Stromal cell of bone marrow (primary cell): Measurements from ENCODE around the gene A4GNT.
"Not testable (repeated sequence)": the region's sequence is repeated elsewhere in the genome, so short reads cannot be mapped to it uniquely, and the experiment has no call there.

Source experiments
- DNase-seq: peaks from one replicate; pipeline ENCODE4 v3.0.0-alpha.2; 2012; ENCODE audit warnings: low read depth

A4GNT gene

GRCh38 chr3:138132239-138132638, at the start of gene A4GNT:
TSS of gene A4GNT (minus strand) at chr3:138132390. CDS start at chr3:138131256, 1,134 bp downstream.
- DNase-seq: no peak

GRCh38 chr3:138180375-138181029, 48.3 kb upstream of the A4GNT start:
- DNase-seq: no peak

- DNase-seq: peak; percentile 74
Measured at GRCh38 chr3:138174421-138175131, 42.4 kb upstream of the A4GNT start, which contains the start of gene DBR1. TSS of gene DBR1 (minus strand) at chr3:138174921. CDS start at chr3:138174795, 126 bp downstream.

- no peak for DNase-seq
Measured at GRCh38 chr3:138173769-138174420, 41.7 kb upstream of the A4GNT start.

GRCh38 chr3:138172625-138173024, 40.4 kb upstream of the A4GNT start:
- DNase-seq: no peak

GRCh38 chr3:138165061-138165460, 32.9 kb upstream of the A4GNT start:
- DNase-seq: no peak

GRCh38 chr3:138157743-138158142, 25.6 kb upstream of the A4GNT start:
- DNase-seq: no peak

- DNase-seq: no peak
Measured at GRCh38 chr3:138154534-138154933, 22.3 kb upstream of the A4GNT start.

- no peak for DNase-seq
Measured at GRCh38 chr3:138148503-138148902, 16.3 kb upstream of the A4GNT start.

GRCh38 chr3:138142181-138142580, 10.0 kb upstream of the A4GNT start:
- not testable (repeated sequence) for DNase-seq

- DNase-seq: no peak
Measured at GRCh38 chr3:138140940-138141339, 8.8 kb upstream of the A4GNT start.

GRCh38 chr3:138139691-138140090, 7.5 kb upstream of the A4GNT start:
- no peak for DNase-seq

GRCh38 chr3:138137861-138138260, 5.7 kb upstream of the A4GNT start:
- DNase-seq: no peak

- DNase-seq: no peak
Measured at GRCh38 chr3:138136201-138136600, 4.0 kb upstream of the A4GNT start.

- DNase-seq: no peak
Measured at GRCh38 chr3:138135833-138136194, 3.6 kb upstream of the A4GNT start.

GRCh38 chr3:138135146-138135832, 3.1 kb upstream of the A4GNT start:
- no peak for DNase-seq

- no peak for DNase-seq
Measured at GRCh38 chr3:138127636-138128365, 4.4 kb downstream of the A4GNT start.

- no peak for DNase-seq
Measured at GRCh38 chr3:138125548-138126221, 6.5 kb downstream of the A4GNT start.

- DNase-seq: no peak
Measured at GRCh38 chr3:138124706-138125355, 7.4 kb downstream of the A4GNT start.

GRCh38 chr3:138124188-138124587, 8.0 kb downstream of the A4GNT start:
- DNase-seq: no peak

GRCh38 chr3:138119423-138119766, 12.8 kb downstream of the A4GNT start:
- no peak for DNase-seq
